C4-2B (cell line): ENCODE results near the gene IL1RAPL2.

ENCODE experiments used
- CTCF ChIP-seq: fragments of 450-650 bp; conservative IDR thresholded peaks from 2 replicates; pipeline ENCODE4 v1.5.1; 2017; ENCODE audit warnings: mild to moderate bottlenecking
- ZFX ChIP-seq: fragments of 450-650 bp; IDR thresholded peaks from 2 replicates; pipeline ENCODE4 v1.6.1; 2017

GRCh38 chrX:105754286-105754964 is 1188.4 kb downstream of the IL1RAPL2 start:
- TF ChIP-seq CTCF (no peak), ZFX (no peak)
